HTERT RPE-1 (cell line): ENCODE results near the gene ANKMY2.

Source experiments
- in situ Hi-C: fragments of 300-500 bp; cut with MboI; formaldehyde crosslinking; loops from 4 replicates; pipeline ENCODE4 v1.14.3; 2020; ENCODE audit warnings: low sequenced_read_pairs

Gene ANKMY2

GRCh38 chr7:16583834-16584233 lies 61.7 kb downstream of the ANKMY2 start:
- in situ Hi-C loops, result no loop called here

GRCh38 chr7:16581286-16581685 lies 64.3 kb downstream of the ANKMY2 start:
- in situ Hi-C loops, result no loop called here

- in situ Hi-C loops, result no loop called here
Observed at GRCh38 chr7:16579216-16579615, 66.3 kb downstream of the ANKMY2 start.

- in situ Hi-C loops, result no loop called here
Observed at GRCh38 chr7:16571941-16572340, 73.6 kb downstream of the ANKMY2 start.

GRCh38 chr7:16564909-16565426 lies 80.6 kb downstream of the ANKMY2 start:
- in situ Hi-C loops, result no loop called here

GRCh38 chr7:16564023-16564380 lies 81.6 kb downstream of the ANKMY2 start:
- in situ Hi-C loops, result no loop called here

GRCh38 chr7:16563281-16564022 lies 82.1 kb downstream of the ANKMY2 start:
- in situ Hi-C loops, result no loop called here

- in situ Hi-C loops, result no loop called here
Observed at GRCh38 chr7:16562456-16563220, 82.9 kb downstream of the ANKMY2 start.

GRCh38 chr7:16561943-16562342 lies 83.6 kb downstream of the ANKMY2 start:
- in situ Hi-C loops, result no loop called here

GRCh38 chr7:16559497-16560179 lies 85.9 kb downstream of the ANKMY2 start:
- in situ Hi-C loops, result no loop called here

GRCh38 chr7:16558761-16559302 lies 86.7 kb downstream of the ANKMY2 start:
- in situ Hi-C loops, result no loop called here

- in situ Hi-C loops, result no loop called here
Observed at GRCh38 chr7:16556359-16556758, 89.2 kb downstream of the ANKMY2 start.

- in situ Hi-C loops, result no loop called here
Observed at GRCh38 chr7:16554518-16555236, 90.9 kb downstream of the ANKMY2 start.

GRCh38 chr7:16550671-16551070 lies 94.9 kb downstream of the ANKMY2 start:
- in situ Hi-C loops, result no loop called here
